ENCODE measurements around the gene DNM1. TPM values are rescaled to one million over a fixed set of nuclear protein-coding genes. Genes with fewer than 3 reads are reported as not detected.

DNM1 gene
- total and polyA plus RNA-seq, 10 of the 15 experiments (the other 5 are each of a cell fraction or from before 2014, with no cell fraction given), result 0.06 to 0.67 (median 0.19) TPM; not detected in 3

DNA sequence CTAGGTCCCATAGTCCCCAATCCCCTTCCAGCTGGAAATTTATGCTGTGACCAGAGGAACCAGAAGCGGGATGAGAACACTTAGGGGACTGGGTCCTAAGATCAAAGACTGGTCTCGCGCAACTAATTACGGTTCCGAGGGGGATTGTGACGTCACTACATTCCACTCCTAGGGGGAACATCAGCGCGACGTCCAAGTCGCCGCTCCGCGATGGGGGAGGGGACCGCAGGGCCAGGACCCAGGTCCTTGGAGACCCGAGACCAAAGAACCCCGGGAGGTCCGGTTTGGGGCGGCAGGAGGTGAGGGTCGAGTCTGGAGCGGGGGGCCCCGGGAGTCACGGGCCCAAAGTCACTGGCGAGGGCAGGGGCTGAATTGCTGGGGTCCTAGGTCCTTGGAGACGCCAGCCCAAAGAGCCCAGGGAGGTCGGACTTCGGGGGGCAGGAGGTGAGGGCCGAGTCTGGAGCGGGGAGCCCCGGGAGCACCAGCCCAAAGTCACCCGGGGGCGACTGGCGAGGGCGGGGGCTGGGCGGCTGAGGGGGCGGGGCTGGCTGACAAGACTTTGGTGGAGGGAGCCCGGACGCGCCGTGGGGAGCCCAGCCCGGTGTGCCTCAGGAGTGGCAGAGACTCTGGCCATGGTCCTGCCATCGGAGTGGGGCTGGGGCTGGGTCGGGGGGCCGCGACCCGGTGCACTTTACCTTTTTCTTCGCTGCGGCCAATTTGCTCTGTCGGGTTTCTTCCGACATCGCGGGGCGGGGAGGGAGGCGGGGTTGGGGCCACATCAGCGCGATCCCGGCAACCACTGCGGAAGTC, 72.2 kb downstream of the DNM1 start, which contains the start of gene GOLGA2:
Gene GOLGA2 (minus strand): TSS at position 810 of the 810 bp plus-strand sequence. CDS start 31 bp downstream, at position 779.
- in situ Hi-C loops (cut with MboI) (no loop called here), intact Hi-C loops (cut with micrococcal nuclease; ENCODE audit: unreplicated experiment) (loop anchor here (1.0 kb wide), 1 partner anchor 47 kb away; the partner anchor contains the start of genes COQ4 and TRUB2)
- DNase-seq (ENCODE audit: low read depth, low spot score), result no peak
- no TSS peak for BruUV-seq (replicated peaks)
- SMC1A ChIA-PET (ENCODE audit: uncharacterized antibody, unreplicated experiment), result interaction anchor here (0.9 to 1.2 kb wide), 4 partner anchors 17 to 115 kb away, joined by 3 to 5 read pairs (median 4); partner anchors contain the start of gene BBLN
- CTCF ChIA-PET, result interaction anchor here (0.5 kb wide), 1 partner anchor 1351 kb away, joined by 3 read pairs; the partner anchor contains the start of gene NTMT1
- 2% methylated on average over 34 of the region's 57 CpGs for WGBS (ENCODE audit: insufficient coverage, insufficient replicate concordance, low lambda C conversion rate, missing lambda C conversion rate)
- 0 out of 2 replicates have a peak, but pooled peaks cover 4% of the 10 kb centered on the region for H3K4me1 ChIP-seq (ENCODE audit: control insufficient read depth, insufficient read depth, low read length)
- peak; percentile 86 for ATAC-seq
- H3K27ac ChIP-seq (ENCODE audit: control insufficient read depth, insufficient read depth), result peak within 1 kb of the TSS; percentile 89
- no peaks in the 10 kb centered on the region for H3K9me3 ChIP-seq (replicated peaks; ENCODE audit: control insufficient read depth, insufficient read depth, low read length)
- H3K79me2 ChIP-seq (ENCODE audit: control insufficient read depth, insufficient read depth, low read length), result peaks cover 20% of the 10 kb centered on the region
- peak within 1 kb of the TSS; percentile 95 for H3K9ac ChIP-seq (ENCODE audit: control insufficient read depth, insufficient read depth, low read length)
- H3K4me2 ChIP-seq (ENCODE audit: control insufficient read depth, insufficient read depth), result peak within 1 kb of the TSS; percentile 97
- H3K36me3 ChIP-seq (ENCODE audit: control insufficient read depth in 2 of 2, insufficient read depth in 2 of 2, low read length in 1 of 2), result peaks cover 2 to 7% of the 10 kb centered on the region in 2 experiments
- FAIRE-seq, result no peak
- RAD21 ChIA-PET (ENCODE audit: unreplicated experiment), result interaction anchor here (0.9 to 1.0 kb wide), 2 partner anchors 20 to 147 kb away, joined by 3 to 4 read pairs; no protein-coding TSS in a partner anchor
- H3K27me3 ChIP-seq (replicated peaks in 1 of 2; ENCODE audit: control insufficient read depth in 2 of 2, insufficient read depth in 2 of 2, low read length in 1 of 2), result no peaks in the 10 kb centered on the region
- H4K20me1 ChIP-seq (ENCODE audit: control insufficient read depth, insufficient read depth), result no peaks in the 10 kb centered on the region
- H2AFZ ChIP-seq (ENCODE audit: control insufficient read depth, low read depth, low read length), result peak within 1 kb of the TSS; percentile 89
- POLR2A ChIA-PET, result interaction anchor here (0.6 to 1.3 kb wide), 12 partner anchors 10 to 203 kb away, joined by 3 to 7 read pairs (median 3); partner anchors contain the start of gene URM1
- peak within 1 kb of the TSS; percentile 99 for H3K4me3 ChIP-seq
- peak; percentile 30; the same call in 1 of the 2 replicates for TF ChIP-seq EED (IDR thresholded peaks at IDR 0.05; ENCODE audit: low read depth)
- TF ChIP-seq CREM (IDR thresholded peaks at IDR 0.05; ENCODE audit: low read depth), result peak; percentile 82
- TF ChIP-seq ZZZ3 (IDR thresholded peaks at IDR 0.05; ENCODE audit: control insufficient read depth, insufficient read length, low read depth), result no peak
- TF ChIP-seq RCOR1 (conservative IDR thresholded peaks at IDR 0.05; ENCODE audit: low read depth, low read length), result no peak
- 0 out of 2 replicates have a peak, but pooled peaks have one; percentile 17 for TF ChIP-seq TAF1 (IDR thresholded peaks at IDR 0.05; ENCODE audit: borderline replicate concordance, low read depth, low read length)
- TF ChIP-seq MTA3 (IDR thresholded peaks at IDR 0.05; ENCODE audit: borderline replicate concordance, low read length), result no peak
- no peak for TF ChIP-seq YBX1 (IDR thresholded peaks at IDR 0.05)
- TF ChIP-seq IKZF1 (conservative IDR thresholded peaks at IDR 0.05), result peak; percentile 39
- TF ChIP-seq POLR2A (IDR thresholded peaks at IDR 0.05; ENCODE audit: low read depth, low read length), result 0 out of 2 replicates have a peak, but pooled peaks have one; percentile 8
- 0 out of 4 replicates have a peak, but pooled peaks of 1 of the 2 experiments have one; percentile 11 for TF ChIP-seq IKZF2 (IDR thresholded peaks at IDR 0.05)
- TF ChIP-seq, protein P1, sequence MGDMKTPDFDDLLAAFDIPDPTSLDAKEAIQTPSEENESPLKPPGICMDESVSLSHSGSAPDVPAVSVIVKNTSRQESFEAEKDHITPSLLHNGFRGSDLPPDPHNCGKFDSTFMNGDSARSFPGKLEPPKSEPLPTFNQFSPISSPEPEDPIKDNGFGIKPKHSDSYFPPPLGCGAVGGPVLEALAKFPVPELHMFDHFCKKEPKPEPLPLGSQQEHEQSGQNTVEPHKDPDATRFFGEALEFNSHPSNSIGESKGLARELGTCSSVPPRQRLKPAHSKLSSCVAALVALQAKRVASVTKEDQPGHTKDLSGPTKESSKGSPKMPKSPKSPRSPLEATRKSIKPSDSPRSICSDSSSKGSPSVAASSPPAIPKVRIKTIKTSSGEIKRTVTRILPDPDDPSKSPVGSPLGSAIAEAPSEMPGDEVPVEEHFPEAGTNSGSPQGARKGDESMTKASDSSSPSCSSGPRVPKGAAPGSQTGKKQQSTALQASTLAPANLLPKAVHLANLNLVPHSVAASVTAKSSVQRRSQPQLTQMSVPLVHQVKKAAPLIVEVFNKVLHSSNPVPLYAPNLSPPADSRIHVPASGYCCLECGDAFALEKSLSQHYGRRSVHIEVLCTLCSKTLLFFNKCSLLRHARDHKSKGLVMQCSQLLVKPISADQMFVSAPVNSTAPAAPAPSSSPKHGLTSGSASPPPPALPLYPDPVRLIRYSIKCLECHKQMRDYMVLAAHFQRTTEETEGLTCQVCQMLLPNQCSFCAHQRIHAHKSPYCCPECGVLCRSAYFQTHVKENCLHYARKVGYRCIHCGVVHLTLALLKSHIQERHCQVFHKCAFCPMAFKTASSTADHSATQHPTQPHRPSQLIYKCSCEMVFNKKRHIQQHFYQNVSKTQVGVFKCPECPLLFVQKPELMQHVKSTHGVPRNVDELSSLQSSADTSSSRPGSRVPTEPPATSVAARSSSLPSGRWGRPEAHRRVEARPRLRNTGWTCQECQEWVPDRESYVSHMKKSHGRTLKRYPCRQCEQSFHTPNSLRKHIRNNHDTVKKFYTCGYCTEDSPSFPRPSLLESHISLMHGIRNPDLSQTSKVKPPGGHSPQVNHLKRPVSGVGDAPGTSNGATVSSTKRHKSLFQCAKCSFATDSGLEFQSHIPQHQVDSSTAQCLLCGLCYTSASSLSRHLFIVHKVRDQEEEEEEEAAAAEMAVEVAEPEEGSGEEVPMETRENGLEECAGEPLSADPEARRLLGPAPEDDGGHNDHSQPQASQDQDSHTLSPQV (IDR thresholded peaks at IDR 0.05), result no peak
- peak; percentile 90 for TF ChIP-seq ATF7 (IDR thresholded peaks at IDR 0.05; ENCODE audit: low read depth)
- TF ChIP-seq CBX3 (IDR thresholded peaks at IDR 0.05; ENCODE audit: borderline replicate concordance, low read depth), result no peak
- TF ChIP-seq GABPA (IDR thresholded peaks at IDR 0.05; ENCODE audit: low read depth), result no peak
- TF ChIP-seq, protein P2, sequence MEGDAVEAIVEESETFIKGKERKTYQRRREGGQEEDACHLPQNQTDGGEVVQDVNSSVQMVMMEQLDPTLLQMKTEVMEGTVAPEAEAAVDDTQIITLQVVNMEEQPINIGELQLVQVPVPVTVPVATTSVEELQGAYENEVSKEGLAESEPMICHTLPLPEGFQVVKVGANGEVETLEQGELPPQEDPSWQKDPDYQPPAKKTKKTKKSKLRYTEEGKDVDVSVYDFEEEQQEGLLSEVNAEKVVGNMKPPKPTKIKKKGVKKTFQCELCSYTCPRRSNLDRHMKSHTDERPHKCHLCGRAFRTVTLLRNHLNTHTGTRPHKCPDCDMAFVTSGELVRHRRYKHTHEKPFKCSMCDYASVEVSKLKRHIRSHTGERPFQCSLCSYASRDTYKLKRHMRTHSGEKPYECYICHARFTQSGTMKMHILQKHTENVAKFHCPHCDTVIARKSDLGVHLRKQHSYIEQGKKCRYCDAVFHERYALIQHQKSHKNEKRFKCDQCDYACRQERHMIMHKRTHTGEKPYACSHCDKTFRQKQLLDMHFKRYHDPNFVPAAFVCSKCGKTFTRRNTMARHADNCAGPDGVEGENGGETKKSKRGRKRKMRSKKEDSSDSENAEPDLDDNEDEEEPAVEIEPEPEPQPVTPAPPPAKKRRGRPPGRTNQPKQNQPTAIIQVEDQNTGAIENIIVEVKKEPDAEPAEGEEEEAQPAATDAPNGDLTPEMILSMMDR (IDR thresholded peaks at IDR 0.05 in 2 of 3, conservative IDR thresholded peaks at IDR 0.05 in 1 of 3; ENCODE audit: control insufficient read depth in 2 of 3, extremely low read depth in 1 of 3, insufficient read depth in 1 of 3, low read depth in 3 of 3, low read length in 3 of 3), result no peak
- TF ChIP-seq YY1 (IDR thresholded peaks at IDR 0.05; ENCODE audit: low read depth, low read length), result no peak
- TF ChIP-seq CBFB (IDR thresholded peaks at IDR 0.05; ENCODE audit: low read depth), result no peak
